ENCODE data around the gene CLOCK.

Gene CLOCK

DNA sequence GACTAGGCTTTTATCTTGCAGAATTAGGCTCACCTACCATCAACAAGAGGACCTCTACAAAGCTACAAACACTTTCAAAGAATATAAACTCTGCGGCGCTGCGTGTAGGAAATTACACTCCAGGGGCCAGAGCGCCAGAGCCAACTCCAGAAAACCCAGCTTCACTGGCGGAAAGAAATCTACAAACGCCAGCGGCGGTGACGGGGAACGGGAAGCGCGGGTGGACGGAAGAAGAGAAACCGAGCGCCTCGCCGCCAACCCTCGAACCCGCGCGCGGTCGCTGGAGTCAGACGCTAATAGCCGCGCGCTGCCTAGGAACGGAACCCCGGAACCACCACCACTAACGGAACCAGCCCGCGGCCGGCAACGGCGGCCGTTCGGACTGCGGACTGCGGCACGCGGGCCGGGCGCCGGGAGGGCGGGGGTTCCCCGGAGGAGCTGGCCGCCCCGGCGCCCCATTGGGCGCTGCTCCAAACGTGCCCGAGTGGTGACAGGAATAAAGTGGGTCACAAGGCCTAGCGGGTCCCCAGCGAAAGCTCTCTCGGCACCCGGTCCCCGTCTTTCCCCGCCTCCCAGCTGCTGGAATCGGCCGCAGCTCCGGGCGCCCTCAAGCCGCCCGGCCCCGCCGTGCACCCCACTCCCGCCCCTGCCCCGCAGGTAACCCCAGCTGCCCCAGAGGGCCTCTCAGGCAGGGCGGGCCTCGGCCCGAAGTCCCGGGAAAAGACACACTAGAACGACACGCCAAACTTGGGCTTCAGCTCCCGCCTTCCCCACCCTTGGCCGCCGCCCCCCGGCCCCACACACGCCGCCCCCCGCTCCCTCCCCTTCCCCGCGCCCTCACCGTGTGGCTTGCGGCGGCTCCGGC, 836 bp downstream of the CLOCK start:
- peak; percentile 41 for DNase-seq (ENCODE audit: insufficient read length, low spot score)
- peak; percentile 93 for FAIRE-seq
- TF ChIP-seq POU2F2 (IDR thresholded peaks at IDR 0.05; ENCODE audit: low read depth, low read length): peak; percentile 41; the same call in 1 of the 2 replicates
- no peak for TF ChIP-seq PAX5 (IDR thresholded peaks at IDR 0.05; ENCODE audit: insufficient read depth, low read length, severe bottlenecking)
- no peak for TF ChIP-seq SPI1 (IDR thresholded peaks at IDR 0.05; ENCODE audit: low read depth, low read length)
- TF ChIP-seq POLR2AphosphoS5 (IDR thresholded peaks at IDR 0.05; ENCODE audit: low read depth, low read length): peak; percentile 74
- TF ChIP-seq POLR2A (IDR thresholded peaks at IDR 0.05; ENCODE audit: low read depth, low read length): peak; percentile 50; the same call in 1 of the 2 replicates

- FAIRE-seq (no peak), DNase-seq (ENCODE audit: insufficient read length, low spot score) (no peak)
- TF ChIP-seq SPI1 (IDR thresholded peaks at IDR 0.05; ENCODE audit: low read depth, low read length) (no peak), POLR2AphosphoS5 (IDR thresholded peaks at IDR 0.05; ENCODE audit: low read depth, low read length) (no peak), TAF1 (IDR thresholded peaks at IDR 0.05; ENCODE audit: low read depth, low read length) (no peak), POU2F2 (IDR thresholded peaks at IDR 0.05; ENCODE audit: low read depth, low read length) (no peak), PAX5 (IDR thresholded peaks at IDR 0.05; ENCODE audit: insufficient read depth, low read length, severe bottlenecking) (no peak), POLR2A (IDR thresholded peaks at IDR 0.05; ENCODE audit: low read depth, low read length) (no peak)
Measured at GRCh38 chr4:55545151-55545550, 1.6 kb downstream of the CLOCK start.

DNA sequence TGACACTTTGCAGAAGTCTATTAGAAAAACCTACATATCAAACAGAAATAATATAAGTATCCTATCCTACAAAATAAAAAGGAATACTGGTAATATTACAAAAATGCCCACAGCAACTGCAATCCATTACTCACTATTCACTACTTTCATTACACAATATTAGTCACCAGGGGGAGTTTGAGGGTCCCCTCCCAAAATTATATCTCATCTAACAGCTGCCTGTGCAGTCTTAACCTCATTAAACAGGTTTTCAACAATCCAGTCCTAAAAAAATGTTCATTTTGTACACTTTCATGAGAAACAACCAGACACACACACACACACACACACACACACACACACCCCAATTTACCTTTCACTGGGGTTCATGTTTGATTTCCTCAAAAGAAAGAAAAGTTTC, 2.9 kb downstream of the CLOCK start:
- DNase-seq (ENCODE audit: insufficient read length, low spot score) (no peak), FAIRE-seq (no peak)
- TF ChIP-seq POU2F2 (IDR thresholded peaks at IDR 0.05; ENCODE audit: low read depth, low read length) (no peak), TAF1 (IDR thresholded peaks at IDR 0.05; ENCODE audit: low read depth, low read length) (no peak), POLR2A (IDR thresholded peaks at IDR 0.05; ENCODE audit: low read depth, low read length) (no peak)

GRCh38 chr4:55540271-55540670, 6.4 kb downstream of the CLOCK start:
- FAIRE-seq (no peak), DNase-seq (ENCODE audit: insufficient read length, low spot score) (no peak)
- TF ChIP-seq POU2F2 (IDR thresholded peaks at IDR 0.05; ENCODE audit: low read depth, low read length) (no peak), SPI1 (IDR thresholded peaks at IDR 0.05; ENCODE audit: low read depth, low read length) (no peak), PAX5 (IDR thresholded peaks at IDR 0.05; ENCODE audit: insufficient read depth, low read length, severe bottlenecking) (no peak), POLR2AphosphoS5 (IDR thresholded peaks at IDR 0.05; ENCODE audit: low read depth, low read length) (no peak), POLR2A (IDR thresholded peaks at IDR 0.05; ENCODE audit: low read depth, low read length) (no peak)

GRCh38 chr4:55539658-55540057, 7.1 kb downstream of the CLOCK start:
- DNase-seq (ENCODE audit: insufficient read length, low spot score) (no peak), FAIRE-seq (no peak)
- TF ChIP-seq TAF1 (IDR thresholded peaks at IDR 0.05; ENCODE audit: low read depth, low read length) (no peak), POLR2AphosphoS5 (IDR thresholded peaks at IDR 0.05; ENCODE audit: low read depth, low read length) (no peak), POLR2A (IDR thresholded peaks at IDR 0.05; ENCODE audit: low read depth, low read length) (no peak)

DNA sequence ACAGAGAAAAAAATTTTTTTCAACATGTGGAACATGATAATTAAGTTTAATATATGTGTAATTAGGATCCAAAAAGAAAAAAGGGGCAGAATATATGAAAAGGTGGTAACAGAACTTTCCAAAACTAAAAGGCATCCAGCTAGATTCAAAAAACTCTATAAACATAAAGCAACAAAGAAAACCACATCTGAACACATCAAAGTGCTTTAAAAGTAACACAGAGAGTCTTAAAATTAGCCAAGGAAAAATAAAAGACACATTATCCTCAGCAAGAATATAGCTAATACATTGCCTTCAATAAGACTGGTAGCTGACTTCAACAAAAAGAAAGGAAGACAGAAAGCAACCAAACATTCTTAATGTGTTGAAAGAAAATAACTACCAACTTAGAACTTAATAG, 8.2 kb downstream of the CLOCK start:
- TF ChIP-seq TAF1 (IDR thresholded peaks at IDR 0.05; ENCODE audit: low read depth, low read length): no peak
- no peak for TF ChIP-seq POLR2A (IDR thresholded peaks at IDR 0.05; ENCODE audit: low read depth, low read length)
- no peak for TF ChIP-seq PAX5 (IDR thresholded peaks at IDR 0.05; ENCODE audit: insufficient read depth, low read length, severe bottlenecking)
- no peak for TF ChIP-seq POLR2AphosphoS5 (IDR thresholded peaks at IDR 0.05; ENCODE audit: low read depth, low read length)
- no peak for TF ChIP-seq SPI1 (IDR thresholded peaks at IDR 0.05; ENCODE audit: low read depth, low read length)
- no peak for TF ChIP-seq POU2F2 (IDR thresholded peaks at IDR 0.05; ENCODE audit: low read depth, low read length)
- DNase-seq (ENCODE audit: insufficient read length, low spot score): no peak
- no peak for FAIRE-seq

- TF ChIP-seq POLR2AphosphoS5 (IDR thresholded peaks at IDR 0.05; ENCODE audit: low read depth, low read length): no peak
- TF ChIP-seq SPI1 (IDR thresholded peaks at IDR 0.05; ENCODE audit: low read depth, low read length): no peak
- no peak for TF ChIP-seq POLR2A (IDR thresholded peaks at IDR 0.05; ENCODE audit: low read depth, low read length)
- TF ChIP-seq PAX5 (IDR thresholded peaks at IDR 0.05; ENCODE audit: insufficient read depth, low read length, severe bottlenecking): no peak
- no peak for TF ChIP-seq TAF1 (IDR thresholded peaks at IDR 0.05; ENCODE audit: low read depth, low read length)
- TF ChIP-seq POU2F2 (IDR thresholded peaks at IDR 0.05; ENCODE audit: low read depth, low read length): no peak
- no peak for FAIRE-seq
- DNase-seq (ENCODE audit: insufficient read length, low spot score): no peak
Measured at GRCh38 chr4:55534306-55534705, 12.4 kb downstream of the CLOCK start.

- no peak for FAIRE-seq
- TF ChIP-seq TAF1 (IDR thresholded peaks at IDR 0.05; ENCODE audit: low read depth, low read length): no peak
- no peak for TF ChIP-seq SPI1 (IDR thresholded peaks at IDR 0.05; ENCODE audit: low read depth, low read length)
- TF ChIP-seq PAX5 (IDR thresholded peaks at IDR 0.05; ENCODE audit: insufficient read depth, low read length, severe bottlenecking): no peak
- TF ChIP-seq POLR2AphosphoS5 (IDR thresholded peaks at IDR 0.05; ENCODE audit: low read depth, low read length): no peak
- TF ChIP-seq POLR2A (IDR thresholded peaks at IDR 0.05; ENCODE audit: low read depth, low read length): no peak
- no peak for TF ChIP-seq POU2F2 (IDR thresholded peaks at IDR 0.05; ENCODE audit: low read depth, low read length)
- DNase-seq (ENCODE audit: insufficient read length, low spot score): no peak
Measured at GRCh38 chr4:55530691-55531090, 16.0 kb downstream of the CLOCK start.

DNA sequence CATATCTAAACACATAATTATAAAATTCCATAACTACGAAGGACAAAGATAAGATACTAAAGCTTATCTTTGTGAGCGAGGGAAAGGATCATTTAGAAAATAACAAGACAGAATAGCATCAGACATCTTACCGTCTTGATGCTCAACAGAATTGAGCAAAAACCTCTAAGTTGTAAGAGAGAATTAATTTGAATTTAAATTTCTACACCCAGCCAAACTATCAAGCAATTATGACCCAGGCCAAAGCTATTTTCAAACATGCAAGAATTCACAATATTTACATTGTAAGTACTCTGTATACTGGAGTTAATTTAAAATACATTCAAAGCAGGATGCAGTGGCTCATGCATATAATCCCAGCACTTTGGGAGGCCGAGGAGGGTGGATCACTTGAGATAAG, 16.5 kb downstream of the CLOCK start:
- DNase-seq (ENCODE audit: insufficient read length, low spot score) (no peak), FAIRE-seq (no peak)
- TF ChIP-seq POLR2A (IDR thresholded peaks at IDR 0.05; ENCODE audit: low read depth, low read length): no peak
- no peak for TF ChIP-seq SPI1 (IDR thresholded peaks at IDR 0.05; ENCODE audit: low read depth, low read length)
- no peak for TF ChIP-seq PAX5 (IDR thresholded peaks at IDR 0.05; ENCODE audit: insufficient read depth, low read length, severe bottlenecking)
- TF ChIP-seq POLR2AphosphoS5 (IDR thresholded peaks at IDR 0.05; ENCODE audit: low read depth, low read length): no peak
- no peak for TF ChIP-seq TAF1 (IDR thresholded peaks at IDR 0.05; ENCODE audit: low read depth, low read length)
- no peak for TF ChIP-seq POU2F2 (IDR thresholded peaks at IDR 0.05; ENCODE audit: low read depth, low read length)

DNA sequence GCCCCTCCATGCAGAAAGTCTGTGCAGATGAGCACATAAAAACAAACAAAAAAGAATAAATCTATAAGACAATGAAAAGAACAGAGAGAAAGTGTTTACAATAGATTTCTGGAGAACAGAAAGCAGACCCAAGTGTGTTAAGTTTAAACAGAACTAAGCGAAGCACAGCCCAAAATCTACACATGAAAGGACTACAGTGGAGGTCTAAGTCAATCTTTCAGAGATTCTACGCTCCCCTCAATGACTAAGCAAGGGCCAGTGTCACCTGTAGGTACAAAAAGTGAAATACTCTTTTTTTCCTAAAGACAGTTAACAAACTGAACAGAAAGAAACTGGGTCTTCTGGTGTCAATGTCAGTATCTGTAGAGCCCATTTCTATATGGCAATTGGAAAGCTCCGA, 18.2 kb downstream of the CLOCK start:
- FAIRE-seq (no peak), DNase-seq (ENCODE audit: insufficient read length, low spot score) (no peak)
- TF ChIP-seq SPI1 (IDR thresholded peaks at IDR 0.05; ENCODE audit: low read depth, low read length): no peak
- TF ChIP-seq POLR2AphosphoS5 (IDR thresholded peaks at IDR 0.05; ENCODE audit: low read depth, low read length): no peak
- no peak for TF ChIP-seq PAX5 (IDR thresholded peaks at IDR 0.05; ENCODE audit: insufficient read depth, low read length, severe bottlenecking)
- no peak for TF ChIP-seq POLR2A (IDR thresholded peaks at IDR 0.05; ENCODE audit: low read depth, low read length)
- TF ChIP-seq POU2F2 (IDR thresholded peaks at IDR 0.05; ENCODE audit: low read depth, low read length): no peak
- no peak for TF ChIP-seq TAF1 (IDR thresholded peaks at IDR 0.05; ENCODE audit: low read depth, low read length)

Data from GM12891 (cell line).